ENCODE data around the gene YAP1.

Gene YAP1

DNA sequence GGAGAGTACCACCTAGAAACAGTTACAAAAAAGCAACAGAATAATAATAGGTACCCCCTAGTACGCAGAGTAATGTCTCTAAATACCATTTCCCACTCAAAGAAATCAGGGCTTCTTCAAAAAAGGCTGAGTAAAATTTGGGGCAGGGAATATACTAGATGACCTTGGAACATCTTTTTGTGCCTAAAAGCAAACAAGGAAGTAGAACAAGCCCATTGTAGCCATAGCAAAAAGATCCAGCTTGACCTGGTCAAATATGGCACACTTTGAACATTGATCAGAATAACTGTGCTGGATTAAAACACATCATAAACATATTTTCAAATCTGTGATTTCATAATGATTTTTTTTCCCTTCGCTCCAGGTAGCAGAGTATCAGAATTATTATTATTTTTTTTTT is 91.5 kb downstream of the YAP1 start (continued):
- no peak for TF ChIP-seq TSHZ2 (CRISPR knock-in tag; IDR thresholded peaks at IDR 0.05)

GRCh38 chr11:102202972-102203371 is 92.7 kb downstream of the YAP1 start:
- TF ChIP-seq ISL1 (CRISPR knock-in tag; IDR thresholded peaks at IDR 0.05) (no peak), ZNF70 (CRISPR knock-in tag; IDR thresholded peaks at IDR 0.05) (no peak), ZNF565 (CRISPR knock-in tag; conservative IDR thresholded peaks at IDR 0.05; ENCODE audit: low read depth) (no peak), ARNTL (CRISPR knock-in tag; IDR thresholded peaks at IDR 0.05; ENCODE audit: borderline replicate concordance, low read depth) (no peak), SNAI2 (CRISPR knock-in tag; IDR thresholded peaks at IDR 0.05) (no peak)
- TF ChIP-seq, protein P1, sequence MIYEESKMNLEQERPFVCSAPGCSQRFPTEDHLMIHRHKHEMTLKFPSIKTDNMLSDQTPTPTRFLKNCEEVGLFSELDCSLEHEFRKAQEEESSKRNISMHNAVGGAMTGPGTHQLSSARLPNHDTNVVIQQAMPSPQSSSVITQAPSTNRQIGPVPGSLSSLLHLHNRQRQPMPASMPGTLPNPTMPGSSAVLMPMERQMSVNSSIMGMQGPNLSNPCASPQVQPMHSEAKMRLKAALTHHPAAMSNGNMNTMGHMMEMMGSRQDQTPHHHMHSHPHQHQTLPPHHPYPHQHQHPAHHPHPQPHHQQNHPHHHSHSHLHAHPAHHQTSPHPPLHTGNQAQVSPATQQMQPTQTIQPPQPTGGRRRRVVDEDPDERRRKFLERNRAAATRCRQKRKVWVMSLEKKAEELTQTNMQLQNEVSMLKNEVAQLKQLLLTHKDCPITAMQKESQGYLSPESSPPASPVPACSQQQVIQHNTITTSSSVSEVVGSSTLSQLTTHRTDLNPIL (CRISPR knock-in tag; IDR thresholded peaks at IDR 0.05; ENCODE audit: low read depth), result no peak

GRCh38 chr11:102204174-102204573 is 93.9 kb downstream of the YAP1 start:
- TF ChIP-seq, protein P1 (CRISPR knock-in tag; IDR thresholded peaks at IDR 0.05; ENCODE audit: low read depth), result no peak
- no peak for TF ChIP-seq ZFP30 (CRISPR knock-in tag; IDR thresholded peaks at IDR 0.05)
- TF ChIP-seq CSRNP3 (CRISPR knock-in tag; IDR thresholded peaks at IDR 0.05), result no peak
- TF ChIP-seq ZC3H10 (CRISPR knock-in tag; IDR thresholded peaks at IDR 0.05), result no peak
- no peak for TF ChIP-seq OSR1 (CRISPR knock-in tag; IDR thresholded peaks at IDR 0.05)
- TF ChIP-seq ARNTL (CRISPR knock-in tag; IDR thresholded peaks at IDR 0.05; ENCODE audit: borderline replicate concordance, low read depth), result no peak
- TF ChIP-seq, protein P2, sequence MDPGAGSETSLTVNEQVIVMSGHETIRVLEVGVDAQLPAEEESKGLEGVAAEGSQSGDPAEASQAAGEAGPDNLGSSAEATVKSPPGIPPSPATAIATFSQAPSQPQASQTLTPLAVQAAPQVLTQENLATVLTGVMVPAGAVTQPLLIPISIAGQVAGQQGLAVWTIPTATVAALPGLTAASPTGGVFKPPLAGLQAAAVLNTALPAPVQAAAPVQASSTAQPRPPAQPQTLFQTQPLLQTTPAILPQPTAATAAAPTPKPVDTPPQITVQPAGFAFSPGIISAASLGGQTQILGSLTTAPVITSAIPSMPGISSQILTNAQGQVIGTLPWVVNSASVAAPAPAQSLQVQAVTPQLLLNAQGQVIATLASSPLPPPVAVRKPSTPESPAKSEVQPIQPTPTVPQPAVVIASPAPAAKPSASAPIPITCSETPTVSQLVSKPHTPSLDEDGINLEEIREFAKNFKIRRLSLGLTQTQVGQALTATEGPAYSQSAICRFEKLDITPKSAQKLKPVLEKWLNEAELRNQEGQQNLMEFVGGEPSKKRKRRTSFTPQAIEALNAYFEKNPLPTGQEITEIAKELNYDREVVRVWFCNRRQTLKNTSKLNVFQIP (CRISPR knock-in tag; IDR thresholded peaks at IDR 0.05; ENCODE audit: borderline replicate concordance, low read depth), result no peak
- no peak; the same call in 2 of the 3 replicates for ATAC-seq

More at GRCh38 chr11:102202972-102203371, 92.7 kb downstream of the YAP1 start:
- ATAC-seq, result no peak

- no peak for ATAC-seq
- no peak for TF ChIP-seq TOX (CRISPR knock-in tag; IDR thresholded peaks at IDR 0.05; ENCODE audit: borderline replicate concordance)
- TF ChIP-seq, protein P2 (CRISPR knock-in tag; IDR thresholded peaks at IDR 0.05; ENCODE audit: borderline replicate concordance, low read depth), result no peak
- no peak for TF ChIP-seq OSR1 (CRISPR knock-in tag; IDR thresholded peaks at IDR 0.05)
- TF ChIP-seq SNAI2 (CRISPR knock-in tag; IDR thresholded peaks at IDR 0.05), result no peak
- TF ChIP-seq, protein P1 (CRISPR knock-in tag; IDR thresholded peaks at IDR 0.05; ENCODE audit: low read depth), result no peak
- TF ChIP-seq CSDC2 (CRISPR knock-in tag; IDR thresholded peaks at IDR 0.05), result no peak
- no peak for TF ChIP-seq ZNF565 (CRISPR knock-in tag; conservative IDR thresholded peaks at IDR 0.05; ENCODE audit: low read depth)
- TF ChIP-seq ESRRG (CRISPR knock-in tag; IDR thresholded peaks at IDR 0.05), result no peak
- no peak for TF ChIP-seq ZC3H10 (CRISPR knock-in tag; IDR thresholded peaks at IDR 0.05)
- TF ChIP-seq RARB (CRISPR knock-in tag; IDR thresholded peaks at IDR 0.05), result no peak
- no peak for TF ChIP-seq ARNTL (CRISPR knock-in tag; IDR thresholded peaks at IDR 0.05; ENCODE audit: borderline replicate concordance, low read depth)
- TF ChIP-seq, protein P3, sequence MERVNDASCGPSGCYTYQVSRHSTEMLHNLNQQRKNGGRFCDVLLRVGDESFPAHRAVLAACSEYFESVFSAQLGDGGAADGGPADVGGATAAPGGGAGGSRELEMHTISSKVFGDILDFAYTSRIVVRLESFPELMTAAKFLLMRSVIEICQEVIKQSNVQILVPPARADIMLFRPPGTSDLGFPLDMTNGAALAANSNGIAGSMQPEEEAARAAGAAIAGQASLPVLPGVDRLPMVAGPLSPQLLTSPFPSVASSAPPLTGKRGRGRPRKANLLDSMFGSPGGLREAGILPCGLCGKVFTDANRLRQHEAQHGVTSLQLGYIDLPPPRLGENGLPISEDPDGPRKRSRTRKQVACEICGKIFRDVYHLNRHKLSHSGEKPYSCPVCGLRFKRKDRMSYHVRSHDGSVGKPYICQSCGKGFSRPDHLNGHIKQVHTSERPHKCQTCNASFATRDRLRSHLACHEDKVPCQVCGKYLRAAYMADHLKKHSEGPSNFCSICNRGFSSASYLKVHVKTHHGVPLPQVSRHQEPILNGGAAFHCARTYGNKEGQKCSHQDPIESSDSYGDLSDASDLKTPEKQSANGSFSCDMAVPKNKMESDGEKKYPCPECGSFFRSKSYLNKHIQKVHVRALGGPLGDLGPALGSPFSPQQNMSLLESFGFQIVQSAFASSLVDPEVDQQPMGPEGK (CRISPR knock-in tag; IDR thresholded peaks at IDR 0.05; ENCODE audit: borderline replicate concordance), result no peak
- no peak for TF ChIP-seq TSHZ2 (CRISPR knock-in tag; IDR thresholded peaks at IDR 0.05)
Observed at GRCh38 chr11:102205805-102206204, 95.6 kb downstream of the YAP1 start.

All from SK-N-SH treated with all-trans-retinoic acid at 6 μM for 48 hours (cell line).